NCI-H2196 (cell line): ENCODE data around the gene XPNPEP2.
"Not testable (repeated sequence)": the region's sequence is repeated elsewhere in the genome, so short reads cannot be mapped to it uniquely, and the experiment has no call there.

Experiments
- DNase-seq: peaks from one replicate; lab custom pipeline; 2025; ENCODE audit not compliant: unreplicated experiment; lab: John Stamatoyannopoulos, UW

XPNPEP2 gene

DNA sequence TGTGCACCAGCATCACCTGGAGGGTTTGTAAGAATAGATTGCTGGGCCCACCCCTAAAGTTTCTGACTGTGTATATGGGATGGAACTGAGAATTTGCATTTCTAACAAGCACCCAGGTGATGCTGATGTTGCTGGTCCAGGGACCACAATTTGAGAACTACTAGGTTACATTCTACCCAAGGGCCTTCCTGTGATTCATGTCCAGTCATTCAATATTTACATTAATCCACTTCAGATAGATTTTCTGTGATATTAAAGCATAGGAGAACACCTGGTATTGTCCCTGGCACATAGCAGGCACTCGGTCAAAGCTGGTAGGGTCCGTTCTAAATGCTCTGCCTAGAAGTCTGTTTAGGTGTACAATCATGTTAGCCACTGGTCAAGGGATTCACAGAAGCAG, 19.5 kb upstream of the XPNPEP2 start:
- no peak for DNase-seq

DNA sequence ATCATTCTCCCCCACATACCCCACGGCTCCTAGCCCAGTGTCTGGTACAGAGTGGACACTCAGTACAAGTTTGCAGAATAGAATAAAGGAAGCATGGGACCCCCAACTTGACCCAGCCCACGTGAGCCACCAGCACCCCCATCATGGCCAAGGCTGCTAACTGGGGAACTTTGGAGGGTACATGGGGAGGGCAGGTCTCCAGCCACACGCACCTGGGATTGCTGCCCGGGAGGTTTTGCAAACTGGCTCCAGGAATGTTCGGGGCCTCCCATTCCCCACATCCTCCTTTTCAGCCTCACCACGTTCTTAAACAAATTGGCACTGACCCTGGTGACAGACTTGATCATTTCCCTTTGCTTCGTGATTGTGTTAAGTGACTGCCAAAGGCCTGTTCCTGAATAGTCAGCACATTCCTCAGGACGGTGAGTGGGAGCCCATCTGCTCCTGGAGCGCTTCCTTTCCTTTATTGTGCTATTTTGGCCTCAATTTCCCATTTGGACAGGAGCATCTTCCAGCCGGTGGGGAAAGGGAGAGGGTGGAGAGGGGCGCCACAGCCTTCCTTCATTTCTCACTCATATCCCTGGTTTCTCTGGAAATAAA, 18.7 kb upstream of the XPNPEP2 start:
- no peak for DNase-seq

DNA sequence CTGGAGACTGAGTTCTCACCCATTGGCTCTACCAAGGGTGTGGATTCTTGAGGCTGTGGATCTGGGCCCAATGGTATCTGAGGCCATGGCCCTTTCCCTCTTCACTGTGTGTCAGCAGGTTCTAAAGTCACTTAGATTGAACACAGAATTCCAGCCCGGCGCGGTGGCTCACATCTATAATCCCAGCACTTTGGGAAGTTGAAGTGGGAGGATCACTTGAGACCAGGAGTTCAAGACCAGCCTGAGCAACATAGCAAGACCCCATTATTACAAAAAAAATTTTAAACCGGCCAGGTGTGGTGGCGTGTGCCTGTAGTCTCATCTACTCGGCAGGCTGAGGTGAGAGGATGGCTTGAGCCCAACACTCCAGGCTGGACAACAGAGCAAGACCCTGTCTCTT, 18.0 kb upstream of the XPNPEP2 start:
- no peak for DNase-seq

DNA sequence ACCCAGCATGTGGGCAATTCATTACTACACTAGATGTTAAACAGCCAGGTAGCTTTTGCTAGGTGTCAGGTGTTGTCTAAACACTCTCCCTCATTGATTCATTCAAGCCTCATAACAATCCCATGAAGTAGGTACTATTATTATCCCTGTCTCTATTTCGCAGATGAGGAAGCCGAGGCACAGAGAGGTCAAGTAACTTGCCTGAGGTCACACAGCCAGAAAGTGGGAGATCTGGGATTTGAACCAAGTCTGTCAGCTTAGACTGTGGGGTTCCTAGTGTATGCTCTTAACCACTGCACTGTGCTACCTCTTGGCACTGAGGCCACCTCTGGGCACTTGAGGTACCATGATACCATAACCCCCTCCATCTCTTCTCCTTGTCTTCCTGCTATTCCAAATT, 17.4 kb upstream of the XPNPEP2 start:
- DNase-seq, result no peak

DNA sequence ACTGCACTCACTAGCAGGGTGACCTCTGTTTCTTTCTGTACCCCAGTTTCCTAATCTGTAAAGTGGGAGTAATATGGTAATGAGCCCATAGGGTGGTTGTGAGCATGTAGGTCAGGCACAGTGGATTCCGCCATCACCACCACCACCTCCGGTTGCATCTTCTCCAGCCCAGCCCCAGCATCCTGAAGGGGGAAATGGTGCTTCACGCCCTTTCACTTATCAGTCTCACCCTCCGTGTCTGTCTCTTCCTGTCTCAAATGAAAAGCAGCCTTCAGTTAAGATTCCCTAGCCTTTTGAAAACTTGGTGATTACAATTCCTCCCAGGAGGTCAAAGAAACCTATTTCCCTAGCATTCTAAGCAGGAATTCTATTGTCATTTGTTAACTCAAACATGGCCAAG, 16.9 kb upstream of the XPNPEP2 start:
- DNase-seq, result no peak

DNA sequence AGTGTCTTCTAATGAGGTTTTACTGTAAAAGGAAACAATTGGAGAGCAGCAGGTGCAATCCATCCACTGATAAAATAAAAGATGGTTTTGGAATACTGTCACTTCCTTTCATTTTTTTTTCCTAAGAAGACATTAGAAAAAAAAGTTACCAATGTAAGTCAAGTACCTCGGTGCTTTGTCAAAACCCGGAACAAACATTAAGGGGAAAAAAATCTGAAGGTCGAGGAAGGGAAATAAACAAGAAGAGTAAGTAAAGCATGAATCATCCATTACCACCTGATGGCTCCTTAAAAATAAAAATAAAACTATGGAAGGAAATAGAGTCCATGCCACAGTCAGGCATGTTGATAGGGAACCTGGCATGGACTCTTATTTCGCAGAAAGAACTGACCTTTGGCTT, 15.3 kb upstream of the XPNPEP2 start:
- no peak for DNase-seq

DNA sequence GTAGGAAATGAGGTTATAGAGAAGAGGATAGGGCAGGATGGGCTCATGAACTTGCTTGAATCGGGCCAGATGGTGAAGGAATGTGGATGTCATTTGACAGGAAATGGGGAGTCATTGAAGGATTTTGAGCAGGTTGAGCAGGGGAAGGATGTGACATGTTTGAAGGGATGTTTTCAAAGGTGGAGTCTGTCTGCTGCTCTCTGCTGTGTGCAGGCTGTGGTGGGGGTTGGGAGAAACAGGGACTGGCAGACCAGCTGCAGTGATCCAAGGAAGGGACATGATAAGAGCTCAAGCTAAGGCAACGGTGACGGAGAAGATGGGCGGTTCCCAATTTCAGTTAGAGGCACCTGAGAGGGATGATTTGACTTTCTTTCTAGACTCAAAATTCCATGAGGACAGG, 14.0 kb upstream of the XPNPEP2 start:
- no peak for DNase-seq

DNA sequence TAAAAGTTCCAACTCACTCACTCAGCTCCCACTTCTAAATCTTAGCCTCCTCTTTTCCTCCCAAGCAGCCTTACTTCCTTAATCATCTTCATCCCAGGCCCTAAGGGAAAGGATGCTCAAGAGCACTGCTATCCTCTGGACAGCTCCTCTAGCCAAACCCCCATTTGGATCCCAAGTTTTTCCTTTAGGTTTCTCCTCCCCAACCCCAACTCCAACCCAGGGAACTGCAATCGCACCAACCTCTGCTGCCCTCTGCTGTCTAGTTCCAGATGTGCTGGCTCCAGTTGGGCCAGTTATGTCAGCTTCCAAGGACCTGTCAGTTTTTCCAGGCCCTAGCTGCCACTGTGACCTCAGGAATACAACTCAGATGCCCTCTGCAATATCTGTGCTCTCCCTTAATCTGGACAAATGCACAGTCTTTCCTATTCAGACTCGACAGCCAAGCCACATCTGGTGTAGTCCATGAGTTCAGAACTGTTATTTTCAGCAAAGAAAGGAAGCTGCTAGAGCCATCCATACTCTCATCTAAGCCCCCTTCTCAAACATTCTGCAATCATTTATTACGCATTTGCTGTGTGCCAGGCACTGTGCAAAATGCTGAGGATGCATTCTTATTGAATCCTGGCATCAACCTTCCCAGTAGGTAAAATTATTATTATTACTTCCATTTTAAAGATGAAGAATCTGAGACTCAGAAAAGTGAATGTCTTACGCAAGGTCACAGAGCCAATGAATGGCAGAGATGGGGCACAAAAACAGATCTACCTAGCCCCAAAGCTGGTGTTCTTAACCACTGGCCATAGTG, 12.3 kb upstream of the XPNPEP2 start:
- peak; percentile 51 for DNase-seq

DNA sequence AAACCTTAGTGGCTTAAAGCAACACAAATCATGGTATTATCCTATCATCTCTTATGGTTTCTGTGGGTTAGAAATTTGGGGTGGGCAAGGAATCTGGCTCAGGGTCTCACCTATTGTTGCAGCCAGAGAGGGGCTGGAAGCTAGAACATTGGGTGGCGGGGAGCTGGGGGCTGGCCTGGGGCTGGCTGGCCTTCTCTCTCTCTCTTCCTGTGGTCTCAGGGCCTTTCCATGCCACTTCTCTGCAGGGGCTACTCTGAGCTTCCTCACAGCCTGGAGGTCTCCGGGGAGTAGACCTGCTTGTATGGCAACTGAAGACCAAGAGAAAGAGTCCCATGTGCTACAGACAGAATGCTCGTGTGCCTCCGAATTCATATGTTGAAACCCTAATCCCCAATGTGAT, 10.7 kb upstream of the XPNPEP2 start:
- DNase-seq, result no peak

DNA sequence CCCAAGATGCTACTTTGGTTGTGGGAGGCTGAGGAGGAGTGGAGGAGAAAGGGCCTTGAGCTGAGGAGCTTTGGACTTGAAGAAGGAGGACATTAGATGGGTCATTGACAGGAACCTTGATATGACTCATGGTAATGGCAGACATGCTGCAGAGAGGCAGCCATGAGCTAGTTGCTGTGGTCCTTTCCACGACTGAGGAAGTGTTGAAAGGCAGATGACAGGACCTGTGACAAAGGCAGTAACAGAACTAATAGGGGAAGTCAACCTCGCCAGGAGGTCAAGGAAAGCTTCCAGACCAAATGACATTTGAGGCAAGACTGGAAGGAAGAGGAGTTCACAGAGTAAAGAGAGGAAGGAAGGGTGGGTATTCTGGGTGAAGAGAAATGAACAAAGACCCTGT, 7.6 kb upstream of the XPNPEP2 start:
- DNase-seq, result no peak

DNA sequence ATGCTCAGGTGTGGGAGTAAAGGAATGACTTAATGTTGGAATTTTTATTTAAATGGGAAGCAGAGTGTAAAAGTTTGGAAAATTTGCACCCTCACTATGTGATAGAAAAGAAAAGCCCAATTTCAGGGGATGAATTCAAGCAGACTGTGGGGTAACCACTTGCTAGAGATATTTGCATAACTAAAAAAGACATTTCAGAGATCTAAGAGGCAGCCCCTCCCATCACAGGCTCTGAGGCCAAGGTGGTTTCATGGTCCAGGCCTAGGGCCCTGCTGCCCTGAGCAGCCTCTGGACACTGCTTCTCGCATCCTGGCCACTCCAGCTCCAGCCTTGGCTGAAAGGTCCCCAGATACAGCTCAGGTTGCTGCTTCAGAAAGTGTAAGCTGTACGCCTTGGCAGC, 5.9 kb upstream of the XPNPEP2 start:
- no peak for DNase-seq

DNA sequence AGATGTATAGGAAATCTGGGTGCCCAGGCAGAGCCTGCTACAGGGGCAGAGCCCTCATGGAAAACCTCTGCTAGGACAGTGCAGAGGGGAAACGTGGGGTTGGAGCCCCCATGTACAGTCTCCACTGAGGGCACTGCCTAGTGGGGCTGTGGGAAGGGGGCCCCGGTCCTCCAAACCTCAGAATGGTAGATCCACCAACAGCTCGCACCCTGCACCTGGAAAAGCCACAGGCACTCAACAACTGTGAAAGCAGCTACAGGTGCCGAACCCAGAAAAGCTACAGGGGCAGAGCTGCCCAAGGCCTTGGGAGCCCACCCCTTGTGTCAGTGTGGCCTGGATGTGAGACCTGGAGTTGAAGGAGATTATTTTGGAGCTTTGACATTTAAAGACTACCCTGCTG, 5.4 kb upstream of the XPNPEP2 start:
- no peak for DNase-seq

DNA sequence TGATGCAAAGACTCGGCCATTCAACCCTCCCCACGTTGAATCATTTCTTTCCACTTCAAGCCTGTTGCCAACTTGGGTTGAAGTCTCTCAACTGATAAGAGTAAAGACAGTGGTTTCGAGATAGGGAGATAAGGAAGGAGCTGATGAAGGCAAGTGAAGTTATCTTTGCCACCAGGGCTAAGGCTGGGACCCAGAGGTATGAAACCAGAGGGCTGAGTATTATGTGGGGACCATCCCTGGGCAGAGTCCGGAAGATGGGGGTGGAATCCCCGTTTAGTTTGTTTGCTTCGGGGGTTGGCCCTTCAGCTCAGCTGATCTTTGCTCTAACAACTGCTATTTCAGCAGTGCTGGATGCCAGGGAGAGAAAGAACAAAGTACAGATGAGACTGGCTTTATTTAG, 2.3 kb upstream of the XPNPEP2 start:
- DNase-seq, result no peak

DNA sequence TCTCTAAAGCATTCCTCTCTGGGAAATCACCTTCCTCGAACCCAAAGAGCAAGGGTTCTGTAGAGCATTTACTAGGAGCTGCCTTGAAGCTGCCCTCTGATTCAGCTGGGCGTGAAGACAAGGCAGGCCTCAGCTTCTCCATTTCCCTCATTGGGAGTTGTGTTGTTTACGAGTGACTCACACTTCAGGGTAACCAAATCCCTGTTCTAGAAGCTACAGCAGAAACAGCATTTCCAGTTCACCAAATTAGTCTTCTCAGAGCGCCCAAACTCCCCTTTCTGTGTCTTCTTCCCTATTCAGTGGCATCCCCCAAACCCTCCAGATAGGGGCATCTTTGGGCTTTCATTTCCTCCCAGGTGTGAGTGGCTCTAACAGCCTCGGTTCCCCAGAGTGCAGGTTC, 863 bp upstream of the XPNPEP2 start:
- no peak for DNase-seq

DNA sequence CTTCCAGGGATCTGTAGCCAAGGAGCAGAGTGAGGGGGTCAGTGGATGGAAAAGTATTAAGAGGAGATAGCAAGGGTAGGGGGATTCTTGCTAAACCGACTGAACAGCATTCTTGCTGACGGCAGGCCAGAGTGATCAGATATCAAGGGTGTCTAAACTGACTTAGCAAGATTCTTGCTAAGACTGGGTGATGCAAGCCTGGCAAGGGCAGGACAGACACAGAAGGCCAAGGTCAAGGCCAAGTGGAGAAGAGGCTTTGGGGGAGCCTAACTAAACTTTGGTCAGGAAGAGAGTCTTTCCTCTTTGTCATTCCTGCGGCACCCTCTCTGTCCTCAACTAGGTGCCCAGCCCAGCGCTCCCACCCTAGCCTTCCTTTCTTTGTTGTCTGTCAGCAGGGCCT, 799 bp downstream of the XPNPEP2 start:
- DNase-seq, result no peak

DNA sequence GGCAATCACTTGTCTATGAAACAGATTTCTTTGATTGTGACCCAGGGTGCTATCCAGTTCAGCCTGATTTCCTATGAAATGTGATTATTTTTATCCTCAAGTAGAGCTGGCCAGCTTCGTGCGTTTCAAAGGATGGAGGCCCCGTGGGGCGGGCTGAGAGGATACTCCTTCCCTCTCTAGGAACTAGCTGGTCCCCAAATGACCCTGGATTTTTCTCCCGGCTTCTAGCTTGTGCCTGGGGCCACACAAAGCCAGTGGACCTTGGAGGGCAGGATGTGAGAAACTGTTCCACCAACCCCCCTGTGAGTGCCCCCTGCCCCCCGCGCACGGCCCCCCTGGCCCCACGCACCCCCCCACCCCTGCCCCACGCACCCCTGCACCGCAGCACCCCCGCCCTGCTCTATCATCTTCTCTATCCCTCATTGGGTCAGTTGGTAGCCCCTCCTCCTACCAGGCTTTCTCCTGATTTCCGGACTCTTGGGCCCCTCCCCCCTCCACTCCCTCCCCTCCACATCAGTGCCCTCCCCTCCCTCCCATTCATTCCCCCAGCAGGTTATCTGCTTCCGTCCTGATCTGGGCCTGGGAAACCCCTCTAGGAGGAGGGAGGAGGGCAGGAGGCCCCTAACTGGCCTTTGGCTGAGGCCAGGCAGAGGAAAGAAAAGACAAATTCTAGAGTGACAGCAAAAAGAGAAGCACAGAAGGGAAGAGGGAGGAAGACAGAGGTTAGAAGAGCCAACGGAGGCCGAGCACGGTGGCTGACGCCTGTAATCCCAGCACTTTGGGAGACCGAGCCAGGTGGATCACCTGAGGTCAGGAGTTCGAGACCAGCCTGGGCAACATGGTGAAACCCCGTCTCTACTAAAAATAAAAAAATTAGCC, 3.3 kb downstream of the XPNPEP2 start:
- no peak for DNase-seq

DNA sequence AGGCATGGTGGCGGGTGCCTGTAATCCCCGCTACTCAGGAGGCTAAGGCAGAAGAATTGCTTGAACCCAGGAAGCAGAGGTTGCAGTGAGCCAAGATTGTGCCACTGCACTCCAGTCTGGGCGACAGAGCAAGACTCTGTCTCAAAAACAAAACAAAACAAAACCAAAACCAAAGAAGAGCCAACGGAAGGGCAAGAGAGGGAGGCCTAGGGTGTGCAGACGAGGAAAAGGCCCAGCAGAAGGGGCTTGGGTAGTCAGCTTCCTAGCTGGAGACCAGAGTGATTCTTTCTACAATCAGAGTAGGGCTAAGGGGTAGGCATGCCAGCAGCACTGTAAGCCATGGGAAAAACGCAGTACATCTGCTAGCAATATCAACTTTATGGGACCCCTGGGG, 4.0 kb downstream of the XPNPEP2 start:
- not testable (repeated sequence) for DNase-seq

DNA sequence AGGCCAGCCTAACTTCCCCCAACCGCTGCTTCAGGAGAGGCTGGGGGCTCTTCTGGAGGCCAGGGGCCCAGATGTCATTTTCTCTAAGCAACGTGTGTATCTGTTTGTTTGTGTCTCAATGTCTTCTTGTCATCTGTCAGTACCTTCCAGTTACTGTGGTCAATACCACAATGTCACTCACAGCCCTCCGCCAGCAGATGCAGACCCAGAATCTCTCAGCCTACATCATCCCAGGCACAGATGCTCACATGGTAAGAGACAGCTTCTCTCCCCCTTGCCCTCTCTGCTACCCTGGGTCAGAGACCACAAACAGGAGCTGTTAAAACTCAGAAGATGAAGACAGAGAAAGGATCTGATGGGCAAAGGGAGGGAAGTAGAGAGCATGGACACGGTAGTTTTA, 5.0 kb downstream of the XPNPEP2 start:
- no peak for DNase-seq

DNA sequence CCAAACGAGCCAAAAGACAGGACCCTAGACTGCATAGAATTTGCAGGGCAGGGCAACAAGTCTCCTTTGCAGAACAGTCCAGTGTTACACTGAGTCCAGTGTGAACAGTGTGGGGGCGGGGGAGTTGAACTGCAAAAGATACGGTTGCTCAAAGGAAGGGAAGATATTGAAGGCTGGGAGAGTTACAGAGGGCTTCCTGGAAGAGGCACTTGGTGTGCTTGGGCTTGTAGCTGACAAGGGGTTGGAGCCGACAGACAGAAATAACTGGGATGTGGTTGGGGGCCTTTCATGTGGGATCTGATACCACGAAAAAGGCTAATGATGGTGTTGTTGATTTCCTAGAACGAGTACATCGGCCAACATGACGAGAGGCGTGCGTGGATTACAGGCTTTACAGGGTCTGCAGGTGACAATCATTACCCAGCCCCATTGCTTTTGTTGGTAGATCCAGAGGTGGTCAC, 6.1 kb downstream of the XPNPEP2 start:
- DNase-seq, result no peak

DNA sequence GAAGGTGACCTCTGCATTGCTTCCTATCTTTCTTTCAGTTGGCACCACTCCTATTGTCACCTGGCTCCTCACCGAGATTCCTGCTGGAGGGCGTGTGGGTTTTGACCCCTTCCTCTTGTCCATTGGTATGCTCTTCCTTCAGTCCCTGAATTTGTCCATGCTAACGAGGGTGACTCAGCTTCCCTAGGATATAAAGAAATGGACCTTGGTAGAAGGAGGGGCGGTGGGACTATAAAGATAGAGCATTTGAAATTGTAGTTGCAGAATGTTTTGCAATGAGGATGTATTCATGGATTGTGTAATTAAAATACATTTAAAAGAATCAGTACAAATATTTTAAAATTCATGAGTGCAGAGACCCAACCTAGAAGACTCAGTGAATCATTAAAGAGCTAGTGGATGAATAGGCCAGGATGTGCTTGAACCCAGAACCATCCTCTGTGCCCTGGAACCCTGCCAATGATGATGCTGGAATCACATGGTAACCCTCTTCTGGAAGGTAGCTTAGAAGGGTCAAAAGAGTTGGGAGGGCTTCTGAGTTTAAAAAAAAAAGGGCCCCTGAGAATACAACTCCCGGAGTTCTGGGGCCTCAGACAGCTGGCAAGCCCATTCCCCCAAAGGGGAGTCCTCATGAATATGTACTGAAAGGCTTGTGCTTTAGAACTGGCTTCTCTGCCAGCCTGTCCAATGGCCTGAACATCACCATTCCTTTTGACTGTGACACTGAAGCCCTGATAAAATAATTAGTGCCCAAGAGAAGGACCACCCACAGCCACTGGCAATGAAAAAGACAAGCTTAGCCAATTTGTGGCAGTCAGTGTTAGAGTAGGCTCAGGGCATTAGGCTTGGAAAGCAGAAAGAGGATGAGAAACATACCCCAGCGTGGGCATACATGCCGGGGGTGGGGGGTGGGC, 8.0 kb downstream of the XPNPEP2 start:
- no peak for DNase-seq

DNA sequence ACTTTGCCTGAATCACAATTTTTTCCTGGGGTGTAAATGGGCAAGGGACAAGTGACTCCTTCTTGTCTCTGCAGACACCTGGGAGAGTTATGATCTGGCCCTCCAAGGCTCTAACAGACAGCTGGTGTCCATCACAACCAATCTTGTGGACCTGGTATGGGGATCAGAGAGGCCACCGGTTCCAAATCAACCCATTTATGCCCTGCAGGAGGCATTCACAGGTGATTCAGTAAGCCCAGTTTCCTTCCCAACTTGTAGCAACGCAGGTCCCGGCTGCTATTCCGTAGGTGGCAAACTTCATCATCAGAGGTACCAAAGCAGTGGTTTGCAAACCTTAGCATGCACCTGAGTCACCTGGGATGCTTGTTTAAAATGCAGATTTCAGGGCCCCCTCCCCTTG, 8.8 kb downstream of the XPNPEP2 start:
- DNase-seq, result no peak
